NCI-H2171 treated with DMSO at 0.1 percent for 48 hours (cell line): ENCODE measurements around the gene MAN1A1.
"Not testable (repeated sequence)": the region's sequence is repeated elsewhere in the genome, so short reads cannot be mapped to it uniquely, and the experiment has no call there.

ENCODE experiments used
- DNase-seq: peaks from one replicate; lab custom pipeline; 2025; lab: John Stamatoyannopoulos, UW

The MAN1A1 gene

GRCh38 chr6:119349361-119350201 lies at the start of gene MAN1A1:
TSS of gene MAN1A1 (minus strand) at chr6:119349761. CDS start at chr6:119349065, 696 bp downstream.
- peak; percentile 82 for DNase-seq

- no peak for DNase-seq
Observed at GRCh38 chr6:119395192-119395591, 45.6 kb upstream of the MAN1A1 start.

GRCh38 chr6:119390247-119390793 lies 40.8 kb upstream of the MAN1A1 start:
- no peak for DNase-seq

DNA sequence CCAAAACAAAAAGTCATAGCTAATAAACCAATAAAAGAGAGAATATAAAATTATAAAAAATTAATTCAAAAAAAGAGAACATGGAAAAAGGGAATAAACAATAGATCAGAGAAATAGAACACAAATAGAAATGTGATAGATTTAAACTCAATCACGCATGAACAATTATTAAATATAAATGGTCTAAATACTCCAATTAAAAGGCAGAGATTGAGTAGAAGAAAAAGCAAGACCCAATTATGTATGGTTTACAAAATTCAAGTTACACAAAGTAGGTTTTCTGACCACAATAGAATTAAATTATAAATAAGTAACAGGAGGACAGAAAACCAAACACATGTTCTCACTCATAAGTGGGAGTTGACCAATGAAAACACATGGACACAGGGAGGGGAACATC lies 36.4 kb upstream of the MAN1A1 start:
- DNase-seq, result no peak

DNA sequence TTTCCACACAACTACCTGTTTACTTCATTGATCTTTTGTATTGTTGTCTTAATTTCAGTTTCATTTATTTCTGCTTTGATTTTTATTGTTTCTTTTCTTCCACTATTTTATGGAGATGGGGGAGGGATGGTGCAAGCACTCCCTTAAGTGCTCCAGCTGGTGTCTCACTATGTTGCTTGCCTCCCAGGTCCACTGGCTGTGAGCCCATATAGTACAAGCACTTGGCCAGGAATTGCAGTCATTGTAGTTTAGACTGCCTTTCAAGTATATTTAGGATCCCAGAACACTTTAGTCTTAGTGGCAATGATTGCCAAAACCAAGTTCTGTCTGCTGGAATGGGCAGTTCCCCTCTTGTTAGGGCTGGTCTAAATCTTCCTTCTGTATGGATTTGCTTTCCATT lies 34.9 kb upstream of the MAN1A1 start:
- DNase-seq, result peak; percentile 11

DNA sequence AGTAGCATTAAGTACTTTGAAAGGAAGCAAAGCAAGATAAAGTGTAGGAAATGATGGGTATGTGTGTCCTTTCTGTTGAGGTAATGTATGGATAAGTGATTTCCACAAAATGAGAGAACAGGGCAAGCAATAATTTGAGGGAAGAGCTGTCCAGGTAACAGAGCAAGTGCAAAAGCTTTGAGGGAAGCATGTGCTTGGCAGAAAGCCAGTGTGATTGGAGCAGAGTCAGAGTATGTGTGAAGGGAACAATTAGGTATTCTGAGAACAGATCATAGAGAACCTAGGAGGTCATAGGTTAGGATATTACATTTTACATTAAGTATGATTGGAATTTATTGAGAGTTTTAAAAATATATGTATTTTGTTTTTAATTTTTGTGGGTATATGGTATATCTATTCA lies 30.2 kb upstream of the MAN1A1 start:
- DNase-seq, result peak; percentile 51

- not testable (repeated sequence) for DNase-seq
Observed at GRCh38 chr6:119377043-119377442, 27.5 kb upstream of the MAN1A1 start.

- DNase-seq, result no peak
Observed at GRCh38 chr6:119370080-119370479, 20.5 kb upstream of the MAN1A1 start.

DNA sequence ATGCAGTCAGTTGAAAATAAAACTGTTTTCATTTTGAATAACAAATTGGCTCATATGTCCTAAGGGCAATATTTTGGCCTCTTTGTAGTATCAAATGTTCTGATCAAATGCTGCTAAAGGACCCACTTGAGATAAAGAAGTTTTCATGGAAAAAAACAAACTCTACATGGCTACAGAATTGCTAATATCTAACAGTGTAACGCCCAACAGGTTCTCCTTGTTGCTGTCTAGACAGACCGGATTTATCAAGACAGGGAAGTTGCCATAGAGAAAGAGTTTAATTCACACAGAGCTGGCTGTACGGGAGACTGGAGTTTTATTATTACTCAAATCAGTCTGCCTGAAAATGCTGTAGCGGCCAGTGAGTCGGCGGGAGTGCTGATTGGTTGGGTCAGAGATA lies 19.4 kb upstream of the MAN1A1 start:
- DNase-seq, result no peak

DNA sequence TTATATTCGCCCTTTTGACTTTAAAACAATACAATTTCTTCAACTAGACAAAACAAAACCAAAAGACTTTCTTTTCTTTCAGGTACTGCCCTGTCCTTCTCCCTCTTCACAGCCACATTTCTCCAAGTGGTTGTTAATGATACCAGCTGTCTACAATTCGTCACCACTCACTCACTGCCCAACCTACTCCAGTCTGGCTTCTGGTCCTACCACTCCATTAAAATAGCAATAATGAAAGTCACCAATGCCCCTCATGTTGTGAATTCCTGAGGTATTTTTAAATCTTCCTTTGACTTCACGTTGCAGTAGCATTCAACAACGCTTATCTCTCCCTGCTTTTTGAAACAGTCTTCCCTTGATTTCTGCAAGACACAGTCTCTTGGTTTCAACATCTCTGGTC lies 11.6 kb upstream of the MAN1A1 start:
- no peak for DNase-seq

DNA sequence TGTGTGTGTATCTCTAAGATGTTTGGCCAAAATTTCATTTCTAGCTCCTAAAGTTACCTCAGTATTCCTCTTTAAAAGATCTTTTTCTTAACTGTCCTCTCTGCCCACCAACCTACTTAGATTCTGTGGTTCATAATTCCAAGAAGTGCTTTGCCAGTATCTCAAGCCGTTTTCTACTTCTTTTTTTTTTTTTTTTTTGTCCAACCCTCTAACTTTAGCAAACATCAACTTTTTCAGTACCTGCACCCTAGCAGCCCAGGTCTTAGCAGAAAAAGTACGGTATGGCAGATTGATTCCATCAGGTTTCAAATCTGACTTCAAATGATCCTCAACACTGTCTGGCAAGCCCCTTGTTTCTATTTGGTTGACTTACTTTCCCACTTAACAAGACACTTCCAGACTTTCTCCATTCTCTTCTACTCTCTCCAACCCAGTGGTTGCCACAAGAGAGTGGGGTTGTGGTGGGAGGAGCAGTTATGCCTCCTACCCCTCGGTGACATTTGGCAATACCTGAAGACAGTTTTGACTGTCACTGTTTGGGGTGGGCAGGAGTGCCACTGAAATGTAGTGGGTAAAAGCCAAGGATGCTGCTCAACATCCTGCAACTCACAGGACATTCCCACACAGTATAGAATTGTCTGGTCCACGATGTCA lies 10.8 kb upstream of the MAN1A1 start:
- no peak for DNase-seq

DNA sequence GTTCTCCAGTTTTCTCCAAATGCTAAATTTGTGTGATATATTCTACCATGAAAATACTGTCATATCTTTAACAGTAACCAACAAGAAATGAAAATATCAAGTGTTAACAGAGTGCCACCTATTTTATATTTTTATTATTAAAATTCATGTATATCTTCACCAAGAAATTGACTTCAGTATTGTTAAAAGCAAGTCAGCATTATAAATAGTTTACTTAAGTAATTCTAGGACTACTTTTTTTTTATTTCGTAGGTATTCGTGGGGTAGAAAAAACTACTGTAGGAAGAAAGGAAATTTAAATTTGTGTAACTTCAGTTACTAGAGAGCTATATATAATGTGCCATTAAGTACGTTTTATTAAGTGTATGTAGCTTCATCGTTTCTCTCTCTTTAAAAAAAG lies 6.3 kb upstream of the MAN1A1 start:
- DNase-seq, result no peak

DNA sequence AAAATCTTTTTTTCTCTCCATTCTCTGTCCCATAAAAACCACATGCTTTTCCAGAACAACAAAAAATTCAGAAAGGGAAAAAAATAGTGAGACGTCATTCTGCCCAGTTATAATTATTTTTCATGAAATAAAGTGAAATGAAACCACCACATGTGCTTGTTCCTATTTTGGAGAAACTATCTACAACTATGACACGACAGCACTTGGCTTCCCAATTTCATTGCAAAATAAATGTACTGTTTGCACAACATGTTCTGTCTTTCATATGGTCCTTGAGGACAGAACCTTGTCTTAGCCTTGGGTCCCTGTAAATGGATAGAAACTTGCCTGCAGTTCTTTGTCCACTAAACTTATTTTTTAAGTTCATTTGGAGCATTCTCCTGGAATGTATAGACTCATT lies 5.6 kb upstream of the MAN1A1 start:
- DNase-seq, result no peak

DNA sequence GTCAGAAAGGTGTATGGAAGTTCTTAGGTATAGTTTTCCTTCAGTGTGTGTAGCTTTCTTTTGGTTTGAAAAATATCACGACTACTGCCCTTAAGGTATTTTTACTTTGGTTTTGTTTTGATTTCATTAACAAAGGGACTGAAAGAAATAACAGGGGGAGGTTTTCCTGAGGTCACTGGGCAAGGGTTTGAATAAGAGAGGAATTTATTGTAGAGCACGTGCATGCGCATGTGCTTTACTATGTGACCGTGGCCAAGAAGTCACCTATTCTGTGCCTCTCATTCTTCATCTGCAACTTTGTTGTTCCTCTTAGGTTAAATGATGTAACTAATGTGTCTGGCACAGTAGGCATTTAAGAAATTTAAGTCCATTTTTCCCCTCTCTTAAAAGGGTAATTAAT lies 4.1 kb upstream of the MAN1A1 start:
- DNase-seq, result no peak

- no peak for DNase-seq
Observed at GRCh38 chr6:119352001-119352400, 2.4 kb upstream of the MAN1A1 start.

GRCh38 chr6:119350952-119351372 lies 1.4 kb upstream of the MAN1A1 start:
- peak; percentile 44 for DNase-seq

GRCh38 chr6:119350202-119350951 lies 816 bp upstream of the MAN1A1 start:
- peak; percentile 44 for DNase-seq

GRCh38 chr6:119348748-119349360 lies 707 bp downstream of the MAN1A1 start:
- peak; percentile 3 for DNase-seq

- no peak for DNase-seq
Observed at GRCh38 chr6:119348096-119348747, 1.3 kb downstream of the MAN1A1 start.

- DNase-seq, result peak; percentile 19
Observed at GRCh38 chr6:119347466-119348095, 2.0 kb downstream of the MAN1A1 start.

DNA sequence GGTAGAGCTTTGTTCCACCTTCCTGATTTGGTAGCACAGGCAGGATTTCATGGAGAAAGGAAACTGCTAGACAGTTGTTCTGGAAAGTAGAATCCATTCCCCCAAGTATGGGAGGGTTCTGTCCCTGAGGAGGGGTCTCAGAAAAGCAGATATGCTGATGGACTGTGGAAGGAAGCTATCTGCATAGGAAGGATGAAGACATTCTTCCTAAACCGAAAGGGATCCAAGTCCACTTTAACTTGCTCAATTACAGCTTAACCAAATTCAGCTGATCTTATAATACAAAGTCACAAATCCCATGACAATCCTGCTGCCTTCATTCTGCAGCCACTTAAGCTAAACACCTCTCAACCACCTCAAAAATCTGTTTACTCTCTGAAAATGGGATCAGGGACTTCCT lies 2.6 kb downstream of the MAN1A1 start:
- no peak for DNase-seq
